ENCODE data around the gene ERCC6.

Gene ERCC6

GRCh38 chr10:49512121-49512809 is 26.7 kb downstream of the ERCC6 start:
- DNase-seq (ENCODE audit: low read depth in 3 of 3): no peak

DNA sequence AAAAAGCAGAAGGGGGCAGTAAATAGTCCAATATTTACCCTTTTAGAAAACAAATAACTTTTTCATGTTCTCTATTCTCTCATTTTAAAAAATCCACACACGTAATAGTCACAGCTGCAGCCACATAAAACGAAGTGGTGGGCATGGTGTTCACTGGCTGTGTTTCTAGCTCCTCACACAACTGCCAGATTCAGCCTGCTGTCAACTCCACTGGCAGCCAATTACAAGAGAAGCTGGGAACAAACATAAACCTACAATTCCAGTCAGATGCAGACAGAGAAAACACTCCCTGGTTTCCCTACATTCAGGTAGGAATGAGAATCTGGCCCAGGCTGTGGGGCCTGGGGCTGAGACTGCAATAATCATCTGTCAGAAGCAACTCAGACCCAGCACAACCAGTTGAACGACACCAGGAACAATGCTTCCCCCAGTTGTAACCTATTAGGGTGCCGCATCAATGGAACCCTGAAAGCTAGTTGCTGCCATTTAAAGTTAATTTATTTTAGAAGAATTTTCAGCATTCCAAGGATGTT is 29.1 kb downstream of the ERCC6 start:
- DNase-seq (ENCODE audit: low read depth in 3 of 3): no peak

GRCh38 chr10:49508654-49509053 is 30.3 kb downstream of the ERCC6 start:
- no peak for DNase-seq (ENCODE audit: low read depth in 3 of 3)

DNA sequence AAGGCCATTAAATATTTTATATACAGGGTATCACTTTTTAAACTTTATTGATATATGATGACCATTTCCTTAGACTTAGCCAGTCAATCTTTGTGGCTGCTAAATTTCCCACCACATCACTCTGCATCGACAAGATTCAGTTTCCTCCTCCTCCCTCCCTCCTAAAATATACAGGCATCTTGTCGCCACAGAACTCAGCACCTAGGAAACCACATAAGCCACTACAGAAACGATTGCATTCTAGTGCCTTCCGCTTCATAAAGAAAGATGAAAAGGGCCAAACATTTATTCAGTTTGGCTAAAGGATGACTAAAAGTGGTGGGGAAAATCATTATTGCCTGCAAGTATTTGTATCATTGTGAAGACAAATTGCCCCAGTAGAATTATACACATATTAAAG is 30.7 kb downstream of the ERCC6 start:
- DNase-seq (ENCODE audit: low read depth in 3 of 3): no peak

DNA sequence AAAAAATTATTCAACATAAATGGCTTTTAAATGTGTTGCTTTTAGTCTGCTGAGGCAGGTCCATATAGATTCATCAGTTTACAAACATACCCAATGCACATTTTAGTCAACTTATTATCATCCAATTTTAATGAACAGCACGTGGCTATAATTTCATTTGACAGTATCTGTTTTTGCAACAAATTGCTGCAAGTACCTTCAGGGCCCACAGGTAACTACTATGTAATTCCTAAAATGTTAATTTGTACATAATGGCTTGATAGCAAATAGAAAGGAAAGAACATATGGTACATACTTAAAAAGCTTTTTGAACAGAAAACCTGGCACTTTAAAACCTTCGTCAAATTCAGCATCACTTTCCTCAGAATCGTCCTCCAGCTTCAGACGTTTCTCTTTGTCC is 33.3 kb downstream of the ERCC6 start:
- DNase-seq (ENCODE audit: low read depth in 3 of 3): no peak

- no peak for DNase-seq (ENCODE audit: low read depth in 3 of 3)
Measured at GRCh38 chr10:49505076-49505475, 33.8 kb downstream of the ERCC6 start.

GRCh38 chr10:49504528-49504927 is 34.4 kb downstream of the ERCC6 start:
- DNase-seq (ENCODE audit: low read depth in 3 of 3): no peak

GRCh38 chr10:49502358-49502757 is 36.6 kb downstream of the ERCC6 start:
- DNase-seq (ENCODE audit: low read depth in 3 of 3): no peak

GRCh38 chr10:49500412-49500811 is 38.5 kb downstream of the ERCC6 start:
- no peak for DNase-seq (ENCODE audit: low read depth in 3 of 3)

DNA sequence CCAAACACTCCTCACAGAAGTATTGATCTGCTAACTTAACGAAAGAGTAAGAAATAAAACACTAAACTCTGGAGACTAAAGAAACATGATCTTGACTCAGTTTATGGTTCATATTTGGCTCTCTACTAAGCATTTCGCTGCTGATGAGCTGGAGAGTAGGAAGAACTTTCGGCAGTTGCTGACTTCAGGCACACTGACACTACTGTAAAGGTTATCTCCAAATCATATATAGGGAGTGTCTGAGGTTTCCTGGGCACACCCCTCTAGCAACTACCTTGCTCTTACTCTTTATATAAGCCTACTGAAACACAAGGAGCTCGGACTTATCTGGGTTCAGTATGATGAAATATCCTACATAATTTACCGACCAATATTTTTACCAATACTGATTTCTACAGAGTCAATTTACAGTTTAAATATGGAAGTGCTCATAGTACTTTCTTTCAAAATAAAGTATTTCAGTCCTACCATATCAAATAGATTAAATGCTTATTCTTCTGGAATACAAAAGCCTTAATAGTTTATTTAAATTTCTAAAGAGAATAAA is 39.5 kb downstream of the ERCC6 start:
- no peak for DNase-seq (ENCODE audit: low read depth in 3 of 3)

DNA sequence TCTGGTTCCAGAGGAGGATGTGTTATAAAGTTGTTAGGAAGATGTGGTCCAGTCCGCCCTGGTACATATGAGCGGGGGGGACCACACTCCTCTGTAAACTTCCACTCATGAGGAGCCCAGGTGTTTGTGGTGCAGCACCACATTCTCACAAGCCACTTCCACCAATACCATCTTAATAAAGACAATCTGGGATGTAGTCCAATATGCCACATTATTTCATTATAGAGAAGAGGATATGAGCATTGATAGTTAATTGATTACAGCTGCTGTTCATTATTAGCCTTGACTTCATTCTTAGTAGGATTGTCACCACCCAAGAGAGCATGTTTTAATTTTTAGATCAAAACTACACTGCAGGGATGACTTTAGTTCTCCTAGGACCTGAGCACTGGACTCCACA is 40.5 kb downstream of the ERCC6 start:
- no peak for DNase-seq (ENCODE audit: low read depth in 3 of 3)

DNA sequence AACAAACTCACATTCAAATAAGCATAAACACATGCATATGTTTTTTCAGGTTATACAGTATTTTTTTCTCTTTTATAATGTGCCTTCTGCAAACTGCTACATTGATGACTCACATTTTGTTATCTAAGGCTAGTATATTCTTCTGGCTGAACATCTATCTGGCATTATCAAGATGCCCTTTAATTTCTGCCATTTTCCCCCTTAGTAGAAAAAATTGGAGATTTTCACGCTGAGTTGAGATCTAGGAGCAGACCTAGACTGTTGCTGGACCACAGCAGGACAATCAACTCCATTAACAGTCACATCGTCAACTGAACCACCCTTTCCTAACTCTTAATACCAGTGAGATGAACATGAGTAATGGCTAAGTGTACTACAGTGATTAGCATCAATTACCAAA is 41.6 kb downstream of the ERCC6 start:
- DNase-seq (ENCODE audit: low read depth in 3 of 3): no peak

GRCh38 chr10:49488056-49488717 is 50.7 kb downstream of the ERCC6 start:
- no peak for DNase-seq (ENCODE audit: low read depth in 3 of 3)

- no peak for DNase-seq (ENCODE audit: low read depth in 3 of 3)
Measured at GRCh38 chr10:49486738-49487137, 52.2 kb downstream of the ERCC6 start.

GRCh38 chr10:49486009-49486408 is 52.9 kb downstream of the ERCC6 start:
- DNase-seq (ENCODE audit: low read depth in 3 of 3): no peak

DNA sequence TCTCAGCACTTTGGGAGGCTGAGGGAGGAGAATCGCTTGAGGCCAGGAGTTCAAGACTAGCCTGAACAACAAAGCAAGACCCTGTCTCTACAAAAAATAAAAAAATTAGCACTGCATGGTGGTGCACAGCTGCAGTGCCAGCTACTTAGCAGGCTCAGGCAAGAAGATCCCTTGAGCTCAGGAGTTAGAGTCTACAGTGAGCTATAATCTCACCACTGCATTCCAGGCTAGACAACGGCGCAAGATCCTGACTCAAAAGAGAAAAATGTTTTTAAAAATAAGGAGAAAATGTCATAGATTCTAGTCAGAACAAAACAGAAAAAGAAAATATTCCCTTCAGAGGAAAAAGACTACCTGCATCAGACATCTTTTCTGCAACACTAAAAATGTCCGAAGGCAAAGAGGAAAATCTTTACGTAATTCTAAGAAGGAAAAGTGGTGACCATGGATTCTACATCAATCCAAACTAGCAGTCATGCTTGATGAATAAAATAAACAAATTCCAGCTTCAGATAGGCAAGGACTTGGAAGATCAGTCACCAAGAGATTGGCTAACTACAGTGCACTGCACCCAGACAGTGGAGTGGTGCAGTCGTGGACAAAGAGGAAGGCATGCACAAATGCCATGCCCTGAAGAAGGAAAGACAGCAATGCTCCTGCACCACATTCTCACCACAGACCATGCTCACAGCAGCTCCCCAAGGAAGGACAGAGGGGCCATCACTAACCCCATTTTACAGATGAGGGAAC is 54.3 kb downstream of the ERCC6 start:
- no peak for DNase-seq (ENCODE audit: low read depth in 3 of 3)

GRCh38 chr10:49478819-49479218 is 60.1 kb downstream of the ERCC6 start:
- no peak for DNase-seq (ENCODE audit: low read depth in 3 of 3)

DNA sequence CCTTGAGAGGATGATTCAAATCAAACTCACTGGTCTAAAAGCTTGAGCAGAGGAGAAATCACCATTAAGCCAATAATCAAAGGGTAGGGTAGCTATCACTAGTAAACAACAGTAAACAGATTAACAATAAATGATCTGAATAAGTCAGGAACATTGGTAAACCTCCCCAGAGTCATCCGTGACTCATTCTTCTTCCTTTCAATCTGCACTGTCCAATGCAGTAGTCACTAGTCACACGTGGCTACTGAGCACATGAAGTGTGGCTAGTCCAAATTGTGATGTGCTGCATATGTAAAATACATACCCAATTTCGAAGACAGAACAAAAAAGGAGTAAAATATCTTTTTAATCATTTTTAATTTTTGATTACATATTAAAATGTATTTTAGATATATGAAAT is 64.0 kb downstream of the ERCC6 start:
- no peak for DNase-seq (ENCODE audit: low read depth in 3 of 3)

DNA sequence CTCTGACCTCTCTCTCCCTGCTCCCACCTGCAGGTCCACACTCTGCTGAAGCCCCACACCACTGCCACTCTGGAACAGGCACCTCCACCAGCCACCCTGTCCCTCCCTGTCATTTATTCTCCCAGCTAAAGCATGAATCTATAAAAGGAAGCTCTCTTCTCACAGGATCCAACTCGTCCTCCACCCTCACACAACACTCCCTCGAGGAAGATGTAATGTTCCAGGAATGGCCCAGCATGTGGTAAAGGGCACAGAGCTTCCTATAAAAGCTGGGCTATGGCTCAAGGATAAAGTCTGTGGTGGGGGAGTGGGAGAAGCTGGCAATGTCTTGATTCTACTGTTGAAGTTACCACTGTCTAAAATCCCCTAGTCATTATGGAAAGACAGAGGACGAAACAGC is 67.4 kb downstream of the ERCC6 start:
- no peak for DNase-seq (ENCODE audit: low read depth in 3 of 3)

DNA sequence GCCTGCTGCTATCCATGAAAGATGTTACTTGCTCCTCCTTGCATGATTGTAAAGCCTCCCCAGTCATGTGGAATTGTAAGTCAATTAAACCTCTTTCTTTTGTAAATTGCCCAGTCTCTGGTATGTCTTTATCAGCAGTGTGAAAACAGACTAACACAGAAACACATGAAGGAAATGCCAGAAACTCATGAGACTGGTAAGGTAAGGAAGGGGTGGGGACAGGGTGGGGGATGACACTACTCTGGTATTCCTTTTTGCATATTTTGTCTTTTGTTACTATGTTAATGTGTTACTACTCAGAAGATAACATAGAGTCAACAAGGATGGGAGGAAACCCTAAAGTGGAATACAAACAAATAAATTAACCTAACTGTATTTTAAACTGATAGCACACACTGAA is 73.2 kb downstream of the ERCC6 start:
- no peak for DNase-seq (ENCODE audit: low read depth in 3 of 3)
